Neural progenitor cell (in vitro differentiated cells): ENCODE data around the gene FAM124A. TPM values are rescaled to one million over a fixed set of nuclear protein-coding genes. Genes with fewer than 3 reads are reported as not detected.

Experiments
- DNase-seq: peaks from one replicate; pipeline ENCODE4 v3.0.0-alpha.2; 2016; ENCODE audit warnings: low spot score
- H2AFZ ChIP-seq: fragments of 200-600 bp; sonication (generic); replicated peaks from 2 replicates; pipeline ENCODE4 v1.6.1; 2016; ENCODE audit warnings: antibody characterized with exemption
- H3F3A ChIP-seq: fragments of 200-600 bp; sonication (generic); 2 replicates; pipeline ENCODE4 v1.6.1; 2016; ENCODE audit warnings: antibody characterized with exemption, low read depth
- H3K27ac ChIP-seq: fragments of 200-600 bp; sonication (generic); 2 replicates; pipeline ENCODE4 v1.5.1; 2016; ENCODE audit warnings: mild to moderate bottlenecking
- H3K27me3 ChIP-seq: fragments of 200-600 bp; sonication (generic); 2 replicates; pipeline ENCODE4 v1.6.1; 2016; ENCODE audit warnings: mild to moderate bottlenecking, moderate library complexity
- H3K36me3 ChIP-seq: fragments of 200-600 bp; sonication (generic); 2 replicates; pipeline ENCODE4 v1.5.1; 2016
- H3K4me1 ChIP-seq: fragments of 200-600 bp; sonication (generic); 2 replicates; pipeline ENCODE4 v1.6.1; 2016; ENCODE audit warnings: mixed run types
- H3K4me2 ChIP-seq: fragments of 200-600 bp; sonication (generic); 2 replicates; pipeline ENCODE4 v1.6.1; 2016
- H3K4me3 ChIP-seq: fragments of 200-600 bp; sonication (generic); 2 replicates; pipeline ENCODE4 v1.5.1; 2016
- H3K79me2 ChIP-seq: fragments of 200-600 bp; sonication (generic); 2 replicates; pipeline ENCODE4 v1.6.1; 2016; ENCODE audit warnings: low read depth
- H3K9ac ChIP-seq: fragments of 200-600 bp; sonication (generic); 2 replicates; pipeline ENCODE4 v1.6.1; 2016
- H3K9me3 ChIP-seq: fragments of 200-600 bp; sonication (generic); 2 replicates; pipeline ENCODE4 v1.5.1; 2016; ENCODE audit warnings: low read depth
- H4K20me1 ChIP-seq: fragments of 200-600 bp; sonication (generic); 2 replicates; pipeline ENCODE4 v1.6.1; 2016; ENCODE audit warnings: low read depth
- H3K27ac Mint-ChIP-seq: 3 replicates; pipeline ENCODE4 v1.8.0; 2021; ENCODE audit warnings: mixed read lengths
- H3K27me3 Mint-ChIP-seq: 2 replicates; pipeline ENCODE4 v1.8.0; 2022; ENCODE audit warnings: low read depth, mild to moderate bottlenecking, inconsistent platforms, moderate library complexity, mixed read lengths; ENCODE audit not compliant: insufficient read depth
- H3K36me3 Mint-ChIP-seq: 3 replicates; pipeline ENCODE4 v1.8.0; 2021; ENCODE audit warnings: mixed read lengths
- H3K4me1 Mint-ChIP-seq: 3 replicates; pipeline ENCODE4 v1.8.0; 2021; ENCODE audit warnings: mixed read lengths
- H3K4me3 Mint-ChIP-seq: 3 replicates; pipeline ENCODE4 v1.8.0; 2021; ENCODE audit warnings: mild to moderate bottlenecking, moderate library complexity, mixed read lengths
- H3K9me3 Mint-ChIP-seq: 3 replicates; pipeline ENCODE4 v1.8.0; 2020; ENCODE audit warnings: mixed read lengths
- CTCF ChIP-seq: fragments of 200-600 bp; sonication (generic); IDR thresholded peaks from 2 replicates; pipeline ENCODE4 v1.5.1; 2017; ENCODE audit warnings: antibody characterized with exemption, mild to moderate bottlenecking
- EZH2 ChIP-seq: fragments of 200-600 bp; sonication (generic); IDR thresholded peaks from 2 replicates; pipeline ENCODE4 v1.6.1; 2017; ENCODE audit warnings: antibody characterized with exemption, mild to moderate bottlenecking, moderate library complexity
- EZH2phosphoT487 ChIP-seq: fragments of 200-600 bp; sonication (generic); IDR thresholded peaks from 2 replicates; pipeline ENCODE4 v1.6.1; 2017; ENCODE audit warnings: antibody characterized with exemption
- total RNA-seq: library from RNA; depleted of rRNA; stranded (reverse); fragments of >200 nt; gene quantifications from 2 replicates; pipeline ENCODE4 v1.2.3, GENCODE V29; 2015; ENCODE audit warnings: low replicate concordance

The FAM124A gene
- total RNA-seq, 1 donor from 2014 or later: 22.6 TPM

- H3K4me2 ChIP-seq: no peak overlapping the region
- H3K9ac ChIP-seq: no peak overlapping the region
- no peaks in the 10 kb centered on the region for H3K36me3 Mint-ChIP-seq
- peaks cover 4% of the 10 kb centered on the region for H3K9me3 Mint-ChIP-seq
- TF ChIP-seq EZH2phosphoT487 (no peak), EZH2 (no peak), CTCF (no peak)
- DNase-seq: no peak
- peaks cover 3% of the 10 kb centered on the region for H3K27me3 ChIP-seq
- no peak overlapping the region for H2AFZ ChIP-seq
- H3K4me3 Mint-ChIP-seq: no peak overlapping the region
- no peaks in the 10 kb centered on the region for H3K79me2 ChIP-seq
- H3K36me3 ChIP-seq: no peaks in the 10 kb centered on the region
- no peak overlapping the region for H3K27ac ChIP-seq
- no peaks in the 10 kb centered on the region for H3K4me1 ChIP-seq
- no peak overlapping the region for H3K27ac Mint-ChIP-seq
- no peaks in the 10 kb centered on the region for H3K9me3 ChIP-seq
- peaks cover 11% of the 10 kb centered on the region for H3K27me3 Mint-ChIP-seq
- H3K4me3 ChIP-seq: no peak overlapping the region
- H3K4me1 Mint-ChIP-seq: peaks cover 4% of the 10 kb centered on the region
- H3F3A ChIP-seq: no peaks in the 10 kb centered on the region
- H4K20me1 ChIP-seq: no peaks in the 10 kb centered on the region
These were observed 45.0 kb upstream of the FAM124A start for GRCh38 chr13:51177188-51177587.

GRCh38 chr13:51178456-51179074 is 43.6 kb upstream of the FAM124A start:
- TF ChIP-seq CTCF (no peak), EZH2phosphoT487 (no peak), EZH2 (no peak)
- Histone ChIP-seq H2AFZ (no peak overlapping the region), H3K79me2 (no peaks in the 10 kb centered on the region), H3K4me2 (no peak overlapping the region), H3F3A (no peaks in the 10 kb centered on the region), H3K27ac (no peak overlapping the region), H3K27me3 (no peaks in the 10 kb centered on the region), H3K9me3 (no peaks in the 10 kb centered on the region), H3K4me3 (no peak overlapping the region), H3K36me3 (no peaks in the 10 kb centered on the region), H3K4me1 (no peaks in the 10 kb centered on the region), H3K9ac (no peak overlapping the region), H4K20me1 (no peaks in the 10 kb centered on the region)
- Mint-ChIP-seq H3K4me1 (peaks cover 4% of the 10 kb centered on the region), H3K4me3 (no peak overlapping the region), H3K36me3 (no peaks in the 10 kb centered on the region), H3K27ac (no peak overlapping the region), H3K27me3 (peaks cover 7% of the 10 kb centered on the region), H3K9me3 (peaks cover 4% of the 10 kb centered on the region)
- no peak for DNase-seq

GRCh38 chr13:51179432-51179971 is 42.7 kb upstream of the FAM124A start:
- H3K4me2 ChIP-seq: no peak overlapping the region
- Mint-ChIP-seq H3K4me1 (peaks cover 4% of the 10 kb centered on the region), H3K27me3 (no peaks in the 10 kb centered on the region), H3K9me3 (peaks cover 4% of the 10 kb centered on the region), H3K27ac (no peak overlapping the region), H3K36me3 (no peaks in the 10 kb centered on the region), H3K4me3 (no peak overlapping the region)
- H3K27me3 ChIP-seq: no peaks in the 10 kb centered on the region
- no peaks in the 10 kb centered on the region for H3K9me3 ChIP-seq
- H3K79me2 ChIP-seq: no peaks in the 10 kb centered on the region
- DNase-seq: no peak
- no peaks in the 10 kb centered on the region for H3K36me3 ChIP-seq
- no peaks in the 10 kb centered on the region for H3K4me1 ChIP-seq
- no peak for TF ChIP-seq CTCF
- no peak for TF ChIP-seq EZH2phosphoT487
- TF ChIP-seq EZH2: no peak
- H3K27ac ChIP-seq: no peak overlapping the region
- no peaks in the 10 kb centered on the region for H4K20me1 ChIP-seq
- H2AFZ ChIP-seq: no peak overlapping the region
- H3K4me3 ChIP-seq: no peak overlapping the region
- H3K9ac ChIP-seq: no peak overlapping the region
- no peaks in the 10 kb centered on the region for H3F3A ChIP-seq
